ENCODE data around the gene SCUBE2.

SCUBE2 gene

GRCh38 chr11:9076046-9076445 lies 15.4 kb downstream of the SCUBE2 start:
- DNase-seq (ENCODE audit: low read depth): no peak
- no peak overlapping the region for H3K4me3 ChIP-seq (ENCODE audit: control insufficient read depth, low read depth, low read length)
- TF ChIP-seq, protein P1, sequence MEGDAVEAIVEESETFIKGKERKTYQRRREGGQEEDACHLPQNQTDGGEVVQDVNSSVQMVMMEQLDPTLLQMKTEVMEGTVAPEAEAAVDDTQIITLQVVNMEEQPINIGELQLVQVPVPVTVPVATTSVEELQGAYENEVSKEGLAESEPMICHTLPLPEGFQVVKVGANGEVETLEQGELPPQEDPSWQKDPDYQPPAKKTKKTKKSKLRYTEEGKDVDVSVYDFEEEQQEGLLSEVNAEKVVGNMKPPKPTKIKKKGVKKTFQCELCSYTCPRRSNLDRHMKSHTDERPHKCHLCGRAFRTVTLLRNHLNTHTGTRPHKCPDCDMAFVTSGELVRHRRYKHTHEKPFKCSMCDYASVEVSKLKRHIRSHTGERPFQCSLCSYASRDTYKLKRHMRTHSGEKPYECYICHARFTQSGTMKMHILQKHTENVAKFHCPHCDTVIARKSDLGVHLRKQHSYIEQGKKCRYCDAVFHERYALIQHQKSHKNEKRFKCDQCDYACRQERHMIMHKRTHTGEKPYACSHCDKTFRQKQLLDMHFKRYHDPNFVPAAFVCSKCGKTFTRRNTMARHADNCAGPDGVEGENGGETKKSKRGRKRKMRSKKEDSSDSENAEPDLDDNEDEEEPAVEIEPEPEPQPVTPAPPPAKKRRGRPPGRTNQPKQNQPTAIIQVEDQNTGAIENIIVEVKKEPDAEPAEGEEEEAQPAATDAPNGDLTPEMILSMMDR (IDR thresholded peaks at IDR 0.05; ENCODE audit: control insufficient read depth, insufficient read depth, low read depth, low read length, missing control alignments): no peak

- no peak for DNase-seq (ENCODE audit: low read depth)
- TF ChIP-seq, protein P1 (IDR thresholded peaks at IDR 0.05; ENCODE audit: control insufficient read depth, insufficient read depth, low read depth, low read length, missing control alignments): no peak
- no peak overlapping the region for H3K4me3 ChIP-seq (ENCODE audit: control insufficient read depth, low read depth, low read length)
These were observed 15.8 kb downstream of the SCUBE2 start for GRCh38 chr11:9075556-9075955.

GRCh38 chr11:9074338-9075029 lies 16.9 kb downstream of the SCUBE2 start:
- H3K4me3 ChIP-seq (ENCODE audit: control insufficient read depth, low read depth, low read length): no peak overlapping the region
- TF ChIP-seq, protein P1 (IDR thresholded peaks at IDR 0.05; ENCODE audit: control insufficient read depth, insufficient read depth, low read depth, low read length, missing control alignments): no peak
- no peak for DNase-seq (ENCODE audit: low read depth)

DNA sequence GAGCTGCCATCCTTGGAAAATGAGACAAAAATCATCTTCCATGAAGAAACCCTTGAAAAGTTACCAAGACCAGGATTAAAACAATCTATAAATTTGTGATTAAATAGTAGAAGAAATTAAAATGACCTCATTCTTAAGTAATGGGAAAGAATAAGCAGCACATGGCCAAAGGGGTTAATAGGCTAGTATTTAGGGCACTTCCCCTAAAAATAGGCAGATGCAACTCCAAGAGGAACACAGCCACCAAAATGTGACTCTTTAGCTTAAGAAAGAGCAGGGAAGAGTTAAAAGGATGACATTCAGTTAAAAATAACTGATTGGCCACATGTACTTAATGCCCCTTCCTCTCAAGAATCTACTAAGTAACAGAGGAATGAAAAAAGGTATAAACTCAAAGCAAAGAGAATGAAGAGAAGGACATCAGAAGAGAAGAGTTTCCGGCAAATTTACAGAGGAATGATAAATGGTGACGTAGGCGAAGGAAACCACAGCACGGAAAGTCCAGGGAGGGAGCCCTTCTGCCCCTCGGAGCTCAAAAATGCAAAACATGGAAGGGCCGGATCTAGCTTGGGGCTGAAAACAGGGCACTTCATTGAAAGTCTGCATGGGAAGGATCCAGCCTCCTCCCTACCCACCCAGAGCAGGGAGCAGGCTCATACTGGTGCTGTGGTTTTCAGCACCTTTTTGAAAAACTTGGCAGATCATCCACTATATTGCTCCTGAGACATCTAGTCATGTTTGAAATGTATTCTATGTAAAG lies 17.8 kb downstream of the SCUBE2 start:
- TF ChIP-seq, protein P1 (IDR thresholded peaks at IDR 0.05; ENCODE audit: control insufficient read depth, insufficient read depth, low read depth, low read length, missing control alignments): no peak
- no peak overlapping the region for H3K4me3 ChIP-seq (ENCODE audit: control insufficient read depth, low read depth, low read length)
- no peak for DNase-seq (ENCODE audit: low read depth)

- TF ChIP-seq, protein P1 (IDR thresholded peaks at IDR 0.05; ENCODE audit: control insufficient read depth, insufficient read depth, low read depth, low read length, missing control alignments): no peak
- no peak for DNase-seq (ENCODE audit: low read depth)
- H3K4me3 ChIP-seq (ENCODE audit: control insufficient read depth, low read depth, low read length): no peak overlapping the region
These were observed 18.7 kb downstream of the SCUBE2 start for GRCh38 chr11:9072626-9073176.

DNA sequence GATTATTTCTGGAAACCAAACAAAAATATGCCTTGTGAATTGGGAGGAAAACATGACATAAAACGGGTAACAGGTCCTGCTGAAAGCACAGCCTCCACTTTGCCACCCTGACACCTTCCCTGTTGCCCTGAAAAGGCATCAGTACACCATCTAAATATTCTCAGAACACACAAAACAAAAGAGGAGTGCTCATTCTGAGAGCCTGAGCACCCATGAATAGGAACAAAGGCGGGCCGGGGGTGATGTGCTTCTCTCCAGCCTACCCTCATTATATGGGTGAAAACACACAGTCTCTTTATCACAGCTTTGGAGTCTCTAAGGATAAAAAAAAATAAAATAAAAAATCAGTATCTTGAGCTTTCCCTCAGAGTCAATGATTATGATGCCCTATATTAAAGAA lies 19.7 kb downstream of the SCUBE2 start:
- no peak for DNase-seq (ENCODE audit: low read depth)
- TF ChIP-seq, protein P1 (IDR thresholded peaks at IDR 0.05; ENCODE audit: control insufficient read depth, insufficient read depth, low read depth, low read length, missing control alignments): no peak
- H3K4me3 ChIP-seq (ENCODE audit: control insufficient read depth, low read depth, low read length): no peak overlapping the region
